G401.6 (cell line): ENCODE data around the gene C11orf58.

ENCODE experiments used
- FAIRE-seq: peaks from 2 replicates; lab custom pipeline; 2012; peaks lifted over from hg19 to GRCh38; lab: Jason Lieb, UNC

C11orf58 gene

GRCh38 chr11:16769386-16769785 lies 30.9 kb downstream of the C11orf58 start:
- FAIRE-seq = no peak

GRCh38 chr11:16770016-16770415 lies 31.6 kb downstream of the C11orf58 start:
- FAIRE-seq = no peak

GRCh38 chr11:16771350-16772140 lies 33.1 kb downstream of the C11orf58 start:
- no peak for FAIRE-seq

- no peak for FAIRE-seq
Measured at GRCh38 chr11:16772141-16772512, 33.7 kb downstream of the C11orf58 start.

GRCh38 chr11:16773981-16774935 lies 35.8 kb downstream of the C11orf58 start:
- no peak for FAIRE-seq

GRCh38 chr11:16774936-16775613 lies 36.6 kb downstream of the C11orf58 start:
- no peak for FAIRE-seq

GRCh38 chr11:16775614-16776283 lies 37.3 kb downstream of the C11orf58 start:
- FAIRE-seq = no peak

- FAIRE-seq = no peak
Measured at GRCh38 chr11:16776711-16777612, 38.5 kb downstream of the C11orf58 start.

GRCh38 chr11:16777613-16777975 lies 39.1 kb downstream of the C11orf58 start:
- no peak for FAIRE-seq

- FAIRE-seq = no peak
Measured at GRCh38 chr11:16778286-16778685, 39.8 kb downstream of the C11orf58 start.

GRCh38 chr11:16778876-16779275 lies 40.4 kb downstream of the C11orf58 start:
- no peak for FAIRE-seq

- FAIRE-seq = no peak
Measured at GRCh38 chr11:16779436-16779835, 41.0 kb downstream of the C11orf58 start.

GRCh38 chr11:16780146-16780545 lies 41.7 kb downstream of the C11orf58 start:
- FAIRE-seq = no peak

- no peak for FAIRE-seq
Measured at GRCh38 chr11:16780698-16781550, 42.5 kb downstream of the C11orf58 start.

- FAIRE-seq = no peak
Measured at GRCh38 chr11:16781936-16782919, 43.8 kb downstream of the C11orf58 start.

GRCh38 chr11:16783321-16783801 lies 44.9 kb downstream of the C11orf58 start:
- FAIRE-seq = no peak

GRCh38 chr11:16784097-16784496 lies 45.6 kb downstream of the C11orf58 start:
- FAIRE-seq = no peak

GRCh38 chr11:16784666-16785065 lies 46.2 kb downstream of the C11orf58 start:
- no peak for FAIRE-seq
